ENCODE data around the gene ATP5MG. TPM values are rescaled to one million over a fixed set of nuclear protein-coding genes. Genes with fewer than 3 reads are reported as not detected.

ATP5MG gene
- total and polyA plus RNA-seq, 10 of the 15 experiments (the other 5 are each of a cell fraction or from before 2014, with no cell fraction given) = 211 to 2,276 (median 633) TPM

DNA sequence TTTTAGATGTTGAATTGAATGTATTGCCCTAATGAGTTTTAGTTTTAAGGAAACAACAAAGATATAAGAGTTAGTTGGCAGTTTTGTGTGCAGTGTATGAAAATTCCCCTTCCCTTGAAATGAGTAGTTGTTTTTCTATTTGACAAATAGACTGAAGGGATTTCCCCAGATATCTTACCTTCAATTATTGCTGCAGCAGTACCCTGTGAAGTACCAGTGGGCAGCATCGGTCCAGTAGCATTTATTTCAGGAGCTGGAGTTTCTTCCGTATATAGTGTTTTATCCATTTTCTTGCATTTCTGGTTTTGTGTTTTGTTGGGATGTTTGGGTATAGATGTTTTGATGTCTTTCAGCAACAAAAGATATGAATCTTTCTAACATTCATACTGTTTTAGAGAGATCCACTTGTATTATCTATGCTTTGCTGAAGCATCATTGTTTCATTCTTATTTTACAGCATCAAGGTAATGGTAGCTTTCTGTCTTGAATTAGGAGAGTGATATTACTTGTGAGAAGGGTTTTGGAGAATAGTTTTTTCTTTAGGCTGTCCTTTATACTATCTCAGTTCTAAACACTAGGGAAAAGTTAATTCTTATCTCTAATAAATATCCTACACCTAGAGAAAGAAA lies 42.3 kb downstream of the ATP5MG start (continued):
- TF ChIP-seq, protein P1, sequence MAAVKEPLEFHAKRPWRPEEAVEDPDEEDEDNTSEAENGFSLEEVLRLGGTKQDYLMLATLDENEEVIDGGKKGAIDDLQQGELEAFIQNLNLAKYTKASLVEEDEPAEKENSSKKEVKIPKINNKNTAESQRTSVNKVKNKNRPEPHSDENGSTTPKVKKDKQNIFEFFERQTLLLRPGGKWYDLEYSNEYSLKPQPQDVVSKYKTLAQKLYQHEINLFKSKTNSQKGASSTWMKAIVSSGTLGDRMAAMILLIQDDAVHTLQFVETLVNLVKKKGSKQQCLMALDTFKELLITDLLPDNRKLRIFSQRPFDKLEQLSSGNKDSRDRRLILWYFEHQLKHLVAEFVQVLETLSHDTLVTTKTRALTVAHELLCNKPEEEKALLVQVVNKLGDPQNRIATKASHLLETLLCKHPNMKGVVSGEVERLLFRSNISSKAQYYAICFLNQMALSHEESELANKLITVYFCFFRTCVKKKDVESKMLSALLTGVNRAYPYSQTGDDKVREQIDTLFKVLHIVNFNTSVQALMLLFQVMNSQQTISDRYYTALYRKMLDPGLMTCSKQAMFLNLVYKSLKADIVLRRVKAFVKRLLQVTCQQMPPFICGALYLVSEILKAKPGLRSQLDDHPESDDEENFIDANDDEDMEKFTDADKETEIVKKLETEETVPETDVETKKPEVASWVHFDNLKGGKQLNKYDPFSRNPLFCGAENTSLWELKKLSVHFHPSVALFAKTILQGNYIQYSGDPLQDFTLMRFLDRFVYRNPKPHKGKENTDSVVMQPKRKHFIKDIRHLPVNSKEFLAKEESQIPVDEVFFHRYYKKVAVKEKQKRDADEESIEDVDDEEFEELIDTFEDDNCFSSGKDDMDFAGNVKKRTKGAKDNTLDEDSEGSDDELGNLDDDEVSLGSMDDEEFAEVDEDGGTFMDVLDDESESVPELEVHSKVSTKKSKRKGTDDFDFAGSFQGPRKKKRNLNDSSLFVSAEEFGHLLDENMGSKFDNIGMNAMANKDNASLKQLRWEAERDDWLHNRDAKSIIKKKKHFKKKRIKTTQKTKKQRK (IDR thresholded peaks at IDR 0.05; ENCODE audit: low read depth, low read length) = no peak
- no peak for TF ChIP-seq LARP7 (IDR thresholded peaks at IDR 0.05)
- TF ChIP-seq, protein P2, sequence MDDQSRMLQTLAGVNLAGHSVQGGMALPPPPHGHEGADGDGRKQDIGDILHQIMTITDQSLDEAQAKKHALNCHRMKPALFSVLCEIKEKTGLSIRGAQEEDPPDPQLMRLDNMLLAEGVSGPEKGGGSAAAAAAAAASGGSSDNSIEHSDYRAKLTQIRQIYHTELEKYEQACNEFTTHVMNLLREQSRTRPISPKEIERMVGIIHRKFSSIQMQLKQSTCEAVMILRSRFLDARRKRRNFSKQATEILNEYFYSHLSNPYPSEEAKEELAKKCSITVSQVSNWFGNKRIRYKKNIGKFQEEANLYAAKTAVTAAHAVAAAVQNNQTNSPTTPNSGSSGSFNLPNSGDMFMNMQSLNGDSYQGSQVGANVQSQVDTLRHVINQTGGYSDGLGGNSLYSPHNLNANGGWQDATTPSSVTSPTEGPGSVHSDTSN (IDR thresholded peaks at IDR 0.05; ENCODE audit: insufficient replicate concordance, low read depth, low read length) = no peak
- TF ChIP-seq, protein P3, sequence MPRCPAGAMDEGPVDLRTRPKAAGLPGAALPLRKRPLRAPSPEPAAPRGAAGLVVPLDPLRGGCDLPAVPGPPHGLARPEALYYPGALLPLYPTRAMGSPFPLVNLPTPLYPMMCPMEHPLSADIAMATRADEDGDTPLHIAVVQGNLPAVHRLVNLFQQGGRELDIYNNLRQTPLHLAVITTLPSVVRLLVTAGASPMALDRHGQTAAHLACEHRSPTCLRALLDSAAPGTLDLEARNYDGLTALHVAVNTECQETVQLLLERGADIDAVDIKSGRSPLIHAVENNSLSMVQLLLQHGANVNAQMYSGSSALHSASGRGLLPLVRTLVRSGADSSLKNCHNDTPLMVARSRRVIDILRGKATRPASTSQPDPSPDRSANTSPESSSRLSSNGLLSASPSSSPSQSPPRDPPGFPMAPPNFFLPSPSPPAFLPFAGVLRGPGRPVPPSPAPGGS (IDR thresholded peaks at IDR 0.05; ENCODE audit: borderline replicate concordance, insufficient read depth, low read depth, low read length, poor library complexity, severe bottlenecking) = peak; percentile 77
- no peak for TF ChIP-seq WRNIP1 (IDR thresholded peaks at IDR 0.05; ENCODE audit: borderline replicate concordance, low read depth, low read length)
- TF ChIP-seq IKZF2 (IDR thresholded peaks at IDR 0.05) = peak; percentile 26 to 50; a peak in 3 of 4 replicates
- TF ChIP-seq, protein P4, sequence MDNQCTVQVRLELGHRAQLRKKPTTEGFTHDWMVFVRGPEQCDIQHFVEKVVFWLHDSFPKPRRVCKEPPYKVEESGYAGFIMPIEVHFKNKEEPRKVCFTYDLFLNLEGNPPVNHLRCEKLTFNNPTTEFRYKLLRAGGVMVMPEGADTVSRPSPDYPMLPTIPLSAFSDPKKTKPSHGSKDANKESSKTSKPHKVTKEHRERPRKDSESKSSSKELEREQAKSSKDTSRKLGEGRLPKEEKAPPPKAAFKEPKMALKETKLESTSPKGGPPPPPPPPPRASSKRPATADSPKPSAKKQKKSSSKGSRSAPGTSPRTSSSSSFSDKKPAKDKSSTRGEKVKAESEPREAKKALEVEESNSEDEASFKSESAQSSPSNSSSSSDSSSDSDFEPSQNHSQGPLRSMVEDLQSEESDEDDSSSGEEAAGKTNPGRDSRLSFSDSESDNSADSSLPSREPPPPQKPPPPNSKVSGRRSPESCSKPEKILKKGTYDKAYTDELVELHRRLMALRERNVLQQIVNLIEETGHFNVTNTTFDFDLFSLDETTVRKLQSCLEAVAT (IDR thresholded peaks at IDR 0.05) = no peak
- peak in 1 of 2 experiments; percentile 43; a peak in 1 of 4 replicates for TF ChIP-seq ETV6 (conservative IDR thresholded peaks at IDR 0.05 in 1 of 2, IDR thresholded peaks at IDR 0.05 in 1 of 2; ENCODE audit: borderline replicate concordance in 1 of 2, low read depth in 1 of 2)
- TF ChIP-seq IRF4 (IDR thresholded peaks at IDR 0.05; ENCODE audit: low read depth, low read length) = peak; percentile 91
- TF ChIP-seq PAX5 (IDR thresholded peaks at IDR 0.05; ENCODE audit: borderline replicate concordance, low read depth, low read length) = no peak
- 0 out of 2 replicates have a peak, but pooled peaks have one; percentile 21 for TF ChIP-seq TCF7 (IDR thresholded peaks at IDR 0.05; ENCODE audit: borderline replicate concordance)
- peak; percentile 59; the same call in 1 of the 2 replicates for TF ChIP-seq RUNX3 (IDR thresholded peaks at IDR 0.05; ENCODE audit: low read length)
- no peak; the same call in 1 of the 2 replicates for TF ChIP-seq NBN (IDR thresholded peaks at IDR 0.05)
- peak; percentile 34; the same call in 1 of the 2 replicates for TF ChIP-seq IKZF1 (conservative IDR thresholded peaks at IDR 0.05)
- TF ChIP-seq, protein P5, sequence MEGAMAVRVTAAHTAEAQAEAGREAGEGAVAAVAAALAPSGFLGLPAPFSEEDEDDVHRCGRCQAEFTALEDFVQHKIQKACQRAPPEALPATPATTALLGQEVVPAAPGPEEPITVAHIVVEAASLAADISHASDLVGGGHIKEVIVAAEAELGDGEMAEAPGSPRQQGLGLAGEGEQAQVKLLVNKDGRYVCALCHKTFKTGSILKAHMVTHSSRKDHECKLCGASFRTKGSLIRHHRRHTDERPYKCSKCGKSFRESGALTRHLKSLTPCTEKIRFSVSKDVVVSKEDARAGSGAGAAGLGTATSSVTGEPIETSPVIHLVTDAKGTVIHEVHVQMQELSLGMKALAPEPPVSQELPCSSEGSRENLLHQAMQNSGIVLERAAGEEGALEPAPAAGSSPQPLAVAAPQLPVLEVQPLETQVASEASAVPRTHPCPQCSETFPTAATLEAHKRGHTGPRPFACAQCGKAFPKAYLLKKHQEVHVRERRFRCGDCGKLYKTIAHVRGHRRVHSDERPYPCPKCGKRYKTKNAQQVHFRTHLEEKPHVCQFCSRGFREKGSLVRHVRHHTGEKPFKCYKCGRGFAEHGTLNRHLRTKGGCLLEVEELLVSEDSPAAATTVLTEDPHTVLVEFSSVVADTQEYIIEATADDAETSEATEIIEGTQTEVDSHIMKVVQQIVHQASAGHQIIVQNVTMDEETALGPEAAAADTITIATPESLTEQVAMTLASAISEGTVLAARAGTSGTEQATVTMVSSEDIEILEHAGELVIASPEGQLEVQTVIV (IDR thresholded peaks at IDR 0.05; ENCODE audit: borderline replicate concordance, partially characterized antibody) = no peak
- no peak for TF ChIP-seq MYC (IDR thresholded peaks at IDR 0.05; ENCODE audit: insufficient read depth, insufficient read length, insufficient replicate concordance, low read length, severe bottlenecking)
- TF ChIP-seq MTA3 (IDR thresholded peaks at IDR 0.05; ENCODE audit: borderline replicate concordance, low read length) = peak; percentile 73; the same call in 1 of the 2 replicates
- no peak for TF ChIP-seq MEF2A (IDR thresholded peaks at IDR 0.05; ENCODE audit: insufficient read depth, low read depth, low read length)
- no peak for TF ChIP-seq EGR1 (IDR thresholded peaks at IDR 0.05; ENCODE audit: borderline replicate concordance in 1 of 2, low read depth in 2 of 2, low read length in 2 of 2)

All from GM12878 (cell line).